Activated CD4-positive, alpha-beta T cell treated with anti-CD3 and anti-CD28 coated beads, Interleukin-2, amount 10 ng/mL, durations not matched to agents 24 days and 14 days (primary cell): ENCODE data around the gene BMP2. TPM values are rescaled to one million over a fixed set of nuclear protein-coding genes. Genes with fewer than 3 reads are reported as not detected.

Experiments used
- DNase-seq: peaks from one replicate; pipeline ENCODE4 v3.0.0; 2022
- H3K27ac Mint-ChIP-seq: one replicate; pipeline ENCODE4 v1.8.0; 2022; ENCODE audit warnings: mild to moderate bottlenecking, mixed read lengths
- H3K27me3 Mint-ChIP-seq: one replicate; pipeline ENCODE4 v1.8.0; 2022; ENCODE audit warnings: mixed read lengths
- H3K36me3 Mint-ChIP-seq: one replicate; pipeline ENCODE4 v1.8.0; 2022; ENCODE audit warnings: low read depth, mild to moderate bottlenecking, mixed read lengths
- H3K4me1 Mint-ChIP-seq: one replicate; pipeline ENCODE4 v1.8.0; 2021; ENCODE audit warnings: mixed read lengths
- H3K4me3 Mint-ChIP-seq: one replicate; pipeline ENCODE4 v1.8.0; 2022; ENCODE audit warnings: mild to moderate bottlenecking, moderate library complexity, mixed read lengths
- H3K9me3 Mint-ChIP-seq: one replicate; pipeline ENCODE4 v1.8.0; 2021; ENCODE audit warnings: mixed read lengths
- intact Hi-C: fragments of 100-400 bp; cut with micrococcal nuclease; formaldehyde crosslinking; loops from one replicate; pipeline ENCODE4 v1.15.1; 2023
- total RNA-seq: library from RNA; stranded (reverse); gene quantifications from 2 replicates; pipeline ENCODE4 v1.2.3, GENCODE V29; 2022

The BMP2 gene
- total RNA-seq, 1 donor from 2014 or later: 0.12 TPM

- Mint-ChIP-seq H3K36me3 (no peaks in the 10 kb centered on the region), H3K9me3 (peaks cover 3% of the 10 kb centered on the region), H3K27me3 (no peaks in the 10 kb centered on the region), H3K4me1 (no peaks in the 10 kb centered on the region), H3K27ac (no peak overlapping the region), H3K4me3 (no peak overlapping the region)
- no peak for DNase-seq
- intact Hi-C loops: no loop called here
Measured at GRCh38 chr20:6746901-6747609, 20.4 kb upstream of the BMP2 start.

GRCh38 chr20:6750438-6750837 is 17.0 kb upstream of the BMP2 start:
- Mint-ChIP-seq H3K27me3 (no peaks in the 10 kb centered on the region), H3K4me1 (no peaks in the 10 kb centered on the region), H3K36me3 (no peaks in the 10 kb centered on the region), H3K4me3 (no peak overlapping the region), H3K27ac (no peak overlapping the region), H3K9me3 (no peaks in the 10 kb centered on the region)
- intact Hi-C loops: no loop called here
- DNase-seq: no peak

GRCh38 chr20:6756693-6757595 is 10.5 kb upstream of the BMP2 start:
- intact Hi-C loops: no loop called here
- no peaks in the 10 kb centered on the region for H3K4me1 Mint-ChIP-seq
- no peaks in the 10 kb centered on the region for H3K36me3 Mint-ChIP-seq
- no peaks in the 10 kb centered on the region for H3K27me3 Mint-ChIP-seq
- H3K4me3 Mint-ChIP-seq: no peak overlapping the region
- H3K9me3 Mint-ChIP-seq: no peaks in the 10 kb centered on the region
- H3K27ac Mint-ChIP-seq: no peak overlapping the region
- DNase-seq: no peak

- Mint-ChIP-seq H3K9me3 (no peaks in the 10 kb centered on the region), H3K27me3 (peaks cover 31% of the 10 kb centered on the region), H3K4me1 (no peaks in the 10 kb centered on the region), H3K36me3 (no peaks in the 10 kb centered on the region), H3K27ac (no peak overlapping the region), H3K4me3 (no peak overlapping the region)
- DNase-seq: no peak
- intact Hi-C loops: loop anchor here (5.0 kb wide), 1 partner anchor 1093 kb away; no protein-coding TSS in a partner anchor
Measured at GRCh38 chr20:6764619-6765018, 2.9 kb upstream of the BMP2 start.

GRCh38 chr20:6765469-6766058 is 1.9 kb upstream of the BMP2 start:
- Mint-ChIP-seq H3K27me3 (peaks cover 35% of the 10 kb centered on the region), H3K9me3 (no peaks in the 10 kb centered on the region), H3K27ac (no peak overlapping the region), H3K36me3 (no peaks in the 10 kb centered on the region), H3K4me1 (no peaks in the 10 kb centered on the region), H3K4me3 (no peak overlapping the region)
- peak; percentile 63 for DNase-seq
- intact Hi-C loops: loop anchor here (5.0 kb wide), 1 partner anchor 1092 kb away; no protein-coding TSS in a partner anchor

GRCh38 chr20:6766433-6766832 is 1.1 kb upstream of the BMP2 start:
- H3K9me3 Mint-ChIP-seq: no peaks in the 10 kb centered on the region
- no peak overlapping the region for H3K27ac Mint-ChIP-seq
- intact Hi-C loops: loop anchor here (5.0 kb wide), 1 partner anchor 1091 kb away; no protein-coding TSS in a partner anchor
- no peaks in the 10 kb centered on the region for H3K4me1 Mint-ChIP-seq
- H3K36me3 Mint-ChIP-seq: no peaks in the 10 kb centered on the region
- peaks cover 44% of the 10 kb centered on the region for H3K27me3 Mint-ChIP-seq
- DNase-seq: no peak
- no peak overlapping the region for H3K4me3 Mint-ChIP-seq

- H3K27me3 Mint-ChIP-seq: peaks cover 45% of the 10 kb centered on the region
Measured at GRCh38 chr20:6767126-6767535, 355 bp upstream of the BMP2 start.

GRCh38 chr20:6768228-6769140 is 998 bp downstream of the BMP2 start:
- peaks cover 49% of the 10 kb centered on the region for H3K27me3 Mint-ChIP-seq
- intact Hi-C loops: loop anchor here (5.0 kb wide), 1 partner anchor 1089 kb away; no protein-coding TSS in a partner anchor
- no peak for DNase-seq
- H3K36me3 Mint-ChIP-seq: no peaks in the 10 kb centered on the region
- no peak overlapping the region for H3K27ac Mint-ChIP-seq
- no peaks in the 10 kb centered on the region for H3K4me1 Mint-ChIP-seq
- peak overlapping the region; percentile 45 for H3K4me3 Mint-ChIP-seq
- no peaks in the 10 kb centered on the region for H3K9me3 Mint-ChIP-seq

More at GRCh38 chr20:6767126-6767535, 355 bp upstream of the BMP2 start:
- no peak overlapping the region for H3K27ac Mint-ChIP-seq
- no peaks in the 10 kb centered on the region for H3K4me1 Mint-ChIP-seq
- no peak for DNase-seq
- no peaks in the 10 kb centered on the region for H3K9me3 Mint-ChIP-seq
- H3K4me3 Mint-ChIP-seq: peak overlapping the region; percentile 48
- intact Hi-C loops: loop anchor here (5.0 kb wide), 1 partner anchor 1090 kb away; no protein-coding TSS in a partner anchor
- H3K36me3 Mint-ChIP-seq: no peaks in the 10 kb centered on the region

GRCh38 chr20:6769903-6770785 is 2.7 kb downstream of the BMP2 start:
- intact Hi-C loops: loop anchor here (5.0 kb wide), 1 partner anchor 1087 kb away; no protein-coding TSS in a partner anchor
- H3K9me3 Mint-ChIP-seq: no peaks in the 10 kb centered on the region
- H3K27me3 Mint-ChIP-seq: peaks cover 47% of the 10 kb centered on the region
- no peak overlapping the region for H3K4me3 Mint-ChIP-seq
- H3K4me1 Mint-ChIP-seq: no peaks in the 10 kb centered on the region
- no peak for DNase-seq
- H3K27ac Mint-ChIP-seq: no peak overlapping the region
- no peaks in the 10 kb centered on the region for H3K36me3 Mint-ChIP-seq

GRCh38 chr20:6770786-6771100 is 3.3 kb downstream of the BMP2 start:
- H3K4me1 Mint-ChIP-seq: no peaks in the 10 kb centered on the region
- H3K4me3 Mint-ChIP-seq: no peak overlapping the region
- intact Hi-C loops: no loop called here
- H3K9me3 Mint-ChIP-seq: no peaks in the 10 kb centered on the region
- peaks cover 43% of the 10 kb centered on the region for H3K27me3 Mint-ChIP-seq
- no peak overlapping the region for H3K27ac Mint-ChIP-seq
- DNase-seq: no peak
- no peaks in the 10 kb centered on the region for H3K36me3 Mint-ChIP-seq

- Mint-ChIP-seq H3K27ac (no peak overlapping the region), H3K4me3 (no peak overlapping the region), H3K27me3 (peaks cover under 1% of the 10 kb centered on the region), H3K9me3 (no peaks in the 10 kb centered on the region), H3K4me1 (no peaks in the 10 kb centered on the region), H3K36me3 (no peaks in the 10 kb centered on the region)
- DNase-seq: no peak
- intact Hi-C loops: no loop called here
Measured at GRCh38 chr20:6780433-6781190, 13.1 kb downstream of the BMP2 start.

- Mint-ChIP-seq H3K27me3 (no peaks in the 10 kb centered on the region), H3K27ac (no peak overlapping the region), H3K4me3 (no peak overlapping the region), H3K4me1 (no peaks in the 10 kb centered on the region), H3K36me3 (no peaks in the 10 kb centered on the region), H3K9me3 (no peaks in the 10 kb centered on the region)
- DNase-seq: no peak
- intact Hi-C loops: no loop called here
Measured at GRCh38 chr20:6783752-6784151, 16.3 kb downstream of the BMP2 start.
